ENCODE measurements around the gene ZNF496. TPM values are rescaled to one million over a fixed set of nuclear protein-coding genes. Genes with fewer than 3 reads are reported as not detected.

Gene ZNF496
- total RNA-seq, 3 donors from 2014 or later (not counting 1 experiment from before 2014, with no cell fraction given): 25.6 to 33.0 (median 27.9) TPM

GRCh38 chr1:247352175-247352574 is 20.5 kb upstream of the ZNF496 start:
- H3K4me1 Mint-ChIP-seq: peaks cover 6 to 7% of the 10 kb centered on the region in 2 donors
- no peak for TF ChIP-seq CTCF (IDR thresholded peaks at IDR 0.05)

DNA sequence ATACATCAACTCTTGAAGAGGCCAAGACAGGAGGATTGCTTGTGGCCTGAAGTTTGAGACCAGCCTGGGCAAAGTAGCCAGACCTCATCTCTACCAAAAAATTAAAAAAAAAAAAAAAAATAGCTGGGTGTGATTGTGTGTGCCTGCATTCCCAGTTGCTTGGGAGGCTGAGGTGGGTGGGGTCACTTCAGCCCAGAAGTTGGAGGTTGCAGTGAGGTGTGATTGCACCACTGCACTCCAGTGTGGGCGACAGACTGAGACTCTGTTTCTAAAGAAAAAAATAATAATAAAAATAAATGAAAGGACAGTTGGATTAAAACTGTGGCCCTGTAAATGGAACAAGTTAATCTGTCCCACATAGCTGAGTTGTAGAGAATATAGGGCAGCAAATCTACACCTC is 18.9 kb upstream of the ZNF496 start:
- H3K4me1 ChIP-seq (ENCODE audit: control insufficient read depth, insufficient read depth, low read length): peaks cover 8% of the 10 kb centered on the region
- H3K27ac ChIP-seq (ENCODE audit: low read length): no peak overlapping the region
- H3K27me3 Mint-ChIP-seq (ENCODE audit: low read depth in 2 of 2): peaks cover 4 to 7% of the 10 kb centered on the region in 2 donors
- no peak overlapping the region for H3K4me3 ChIP-seq (ENCODE audit: low read length)
- no CpG with 5 or more reads among the region's 1 CpG for WGBS (ENCODE audit: insufficient coverage)
- H3K4me3 Mint-ChIP-seq: no peak overlapping the region
- peaks cover 6 to 7% of the 10 kb centered on the region in 2 donors for H3K4me1 Mint-ChIP-seq
- intact Hi-C loops (cut with micrococcal nuclease): no loop called here
- H3K9me3 Mint-ChIP-seq: no peaks in the 10 kb centered on the region
- no peak for DNase-seq
- H3K27me3 ChIP-seq (ENCODE audit: control insufficient read depth, insufficient read depth, low read length): no peaks in the 10 kb centered on the region
- H3K36me3 ChIP-seq (ENCODE audit: control insufficient read depth, insufficient read depth, low read length): no peaks in the 10 kb centered on the region
- no peaks in the 10 kb centered on the region for H3K36me3 Mint-ChIP-seq
- H3K27ac Mint-ChIP-seq: no peak overlapping the region
- no peak for TF ChIP-seq CTCF (IDR thresholded peaks at IDR 0.05)
- no peak for ATAC-seq
- no peaks in the 10 kb centered on the region for H3K9me3 ChIP-seq (ENCODE audit: control insufficient read depth, insufficient read depth, low read length)

More at GRCh38 chr1:247352175-247352574, 20.5 kb upstream of the ZNF496 start:
- Mint-ChIP-seq H3K27me3 (ENCODE audit: low read depth in 2 of 2) (peaks cover 10 to 12% of the 10 kb centered on the region in 2 donors), H3K9me3 (no peaks in the 10 kb centered on the region), H3K36me3 (no peaks in the 10 kb centered on the region), H3K27ac (no peak overlapping the region), H3K4me3 (no peak overlapping the region)
- Histone ChIP-seq H3K9me3 (ENCODE audit: control insufficient read depth, insufficient read depth, low read length) (no peaks in the 10 kb centered on the region), H3K36me3 (ENCODE audit: control insufficient read depth, insufficient read depth, low read length) (no peaks in the 10 kb centered on the region), H3K4me3 (ENCODE audit: low read length) (no peak overlapping the region), H3K4me1 (ENCODE audit: control insufficient read depth, insufficient read depth, low read length) (peaks cover 8% of the 10 kb centered on the region), H3K27me3 (ENCODE audit: control insufficient read depth, insufficient read depth, low read length) (no peaks in the 10 kb centered on the region), H3K27ac (ENCODE audit: low read length) (no peak overlapping the region)
- DNase-seq (no peak), ATAC-seq (no peak)
- WGBS (ENCODE audit: insufficient coverage): 92% methylated on average over 3 of the region's 3 CpGs
- intact Hi-C loops (cut with micrococcal nuclease): no loop called here

GRCh38 chr1:247347477-247348222 is 16.0 kb upstream of the ZNF496 start:
- H3K9me3 Mint-ChIP-seq: no peaks in the 10 kb centered on the region
- Histone ChIP-seq H3K9me3 (ENCODE audit: control insufficient read depth, insufficient read depth, low read length) (no peaks in the 10 kb centered on the region), H3K27me3 (ENCODE audit: control insufficient read depth, insufficient read depth, low read length) (no peaks in the 10 kb centered on the region), H3K4me1 (ENCODE audit: control insufficient read depth, insufficient read depth, low read length) (peaks cover 8% of the 10 kb centered on the region), H3K36me3 (ENCODE audit: control insufficient read depth, insufficient read depth, low read length) (no peaks in the 10 kb centered on the region), H3K4me3 (ENCODE audit: low read length) (no peak overlapping the region), H3K27ac (ENCODE audit: low read length) (no peak overlapping the region)
- no peak for ATAC-seq
- H3K4me3 Mint-ChIP-seq: no peak overlapping the region
- no peaks in the 10 kb centered on the region for H3K27me3 Mint-ChIP-seq (ENCODE audit: low read depth in 2 of 2)
- no peaks in the 10 kb centered on the region for H3K36me3 Mint-ChIP-seq
- H3K27ac Mint-ChIP-seq: no peak overlapping the region
- intact Hi-C loops (cut with micrococcal nuclease): no loop called here
- no peak for TF ChIP-seq CTCF (IDR thresholded peaks at IDR 0.05)
- DNase-seq: no peak
- WGBS (ENCODE audit: insufficient coverage): 17% methylated on average over 29 of the region's 31 CpGs
- peaks cover 6 to 7% of the 10 kb centered on the region in 2 donors for H3K4me1 Mint-ChIP-seq

DNA sequence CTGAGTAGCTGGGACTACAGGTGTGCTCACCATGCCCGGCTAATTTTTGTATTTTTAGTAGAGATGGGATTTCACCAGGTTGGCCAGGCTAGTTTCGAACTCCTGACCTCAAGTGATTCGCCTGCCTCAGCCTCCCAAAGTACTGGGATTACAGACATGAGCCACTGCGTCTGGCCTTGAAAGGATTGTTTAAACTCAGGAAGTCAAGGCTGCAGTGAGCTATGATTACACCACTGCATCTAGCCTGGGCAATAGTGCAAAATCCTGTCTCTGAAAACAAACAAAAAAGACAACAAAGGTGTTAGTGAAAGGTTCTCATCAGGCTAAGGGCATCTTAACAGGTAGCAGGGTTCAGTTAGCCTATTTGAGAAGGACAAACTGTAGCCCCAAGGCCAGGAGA is 14.2 kb upstream of the ZNF496 start:
- H3K9me3 Mint-ChIP-seq: no peaks in the 10 kb centered on the region
- no peak for TF ChIP-seq CTCF (IDR thresholded peaks at IDR 0.05)
- H3K27me3 ChIP-seq (ENCODE audit: control insufficient read depth, insufficient read depth, low read length): no peaks in the 10 kb centered on the region
- peaks cover 8% of the 10 kb centered on the region for H3K4me1 ChIP-seq (ENCODE audit: control insufficient read depth, insufficient read depth, low read length)
- DNase-seq (no peak), ATAC-seq (no peak)
- H3K27ac ChIP-seq (ENCODE audit: low read length): no peak overlapping the region
- H3K36me3 ChIP-seq (ENCODE audit: control insufficient read depth, insufficient read depth, low read length): no peaks in the 10 kb centered on the region
- H3K27me3 Mint-ChIP-seq (ENCODE audit: low read depth in 2 of 2): no peaks in the 10 kb centered on the region
- H3K4me1 Mint-ChIP-seq: peaks cover 6 to 7% of the 10 kb centered on the region in 2 donors
- no peak overlapping the region for H3K27ac Mint-ChIP-seq
- intact Hi-C loops (cut with micrococcal nuclease): no loop called here
- WGBS (ENCODE audit: insufficient coverage): 92% methylated on average over 4 of the region's 4 CpGs
- H3K4me3 Mint-ChIP-seq: no peak overlapping the region
- no peaks in the 10 kb centered on the region for H3K36me3 Mint-ChIP-seq
- H3K9me3 ChIP-seq (ENCODE audit: control insufficient read depth, insufficient read depth, low read length): no peaks in the 10 kb centered on the region
- no peak overlapping the region for H3K4me3 ChIP-seq (ENCODE audit: low read length)

Data from natural killer cell (primary cell).